Activated CD4-positive, alpha-beta T cell treated with anti-CD3 and anti-CD28 coated beads, Interleukin-2, amount 50 U/mL, for 4 hours (primary cell): ENCODE data around the gene ENPP6.
A peak's percentile ranks its signal among the peaks of the same experiment; 100 is the strongest.

ENCODE experiments used
- DNase-seq, 2 experiments: peaks; one replicate each; pipeline ENCODE4 v3.0.0-alpha.2; 2020

The ENPP6 gene

GRCh38 chr4:184188443-184189400 lies 29.0 kb downstream of the ENPP6 start:
- no peak for DNase-seq

GRCh38 chr4:184177271-184177670 lies 40.4 kb downstream of the ENPP6 start:
- no peak for DNase-seq

GRCh38 chr4:184174571-184175488 lies 42.8 kb downstream of the ENPP6 start:
- DNase-seq: no peak

GRCh38 chr4:184171011-184171410 lies 46.7 kb downstream of the ENPP6 start:
- DNase-seq: no peak

- no peak for DNase-seq
Observed at GRCh38 chr4:184169225-184169867, 48.3 kb downstream of the ENPP6 start.

GRCh38 chr4:184168406-184169019 lies 49.2 kb downstream of the ENPP6 start:
- peak; percentile 21 to 34 for DNase-seq

- no peak for DNase-seq
Observed at GRCh38 chr4:184167576-184167975, 50.1 kb downstream of the ENPP6 start.

GRCh38 chr4:184166736-184167135 lies 50.9 kb downstream of the ENPP6 start:
- no peak for DNase-seq

GRCh38 chr4:184165291-184165690 lies 52.4 kb downstream of the ENPP6 start:
- no peak for DNase-seq

GRCh38 chr4:184163813-184164212 lies 53.9 kb downstream of the ENPP6 start:
- DNase-seq: no peak

GRCh38 chr4:184162596-184162995 lies 55.1 kb downstream of the ENPP6 start:
- DNase-seq: no peak

- no peak for DNase-seq
Observed at GRCh38 chr4:184157322-184157721, 60.4 kb downstream of the ENPP6 start.

- DNase-seq: no peak
Observed at GRCh38 chr4:184156163-184156920, 61.3 kb downstream of the ENPP6 start.

- DNase-seq: no peak
Observed at GRCh38 chr4:184154199-184154598, 63.5 kb downstream of the ENPP6 start.

GRCh38 chr4:184153781-184154180 lies 63.9 kb downstream of the ENPP6 start:
- no peak for DNase-seq

GRCh38 chr4:184151988-184152485 lies 65.6 kb downstream of the ENPP6 start:
- DNase-seq: no peak

GRCh38 chr4:184150102-184150839 lies 67.4 kb downstream of the ENPP6 start:
- no peak for DNase-seq

- DNase-seq: no peak
Observed at GRCh38 chr4:184148738-184149637, 68.7 kb downstream of the ENPP6 start.

- DNase-seq: no peak
Observed at GRCh38 chr4:184147858-184148737, 69.6 kb downstream of the ENPP6 start.
